ENCODE measurements around the gene ZNF268. TPM values are rescaled to one million over a fixed set of nuclear protein-coding genes. Genes with fewer than 3 reads are reported as not detected.
A peak's percentile ranks its signal among the peaks of the same experiment; 100 is the strongest.

The ZNF268 gene
- total and polyA plus RNA-seq, 2 of the 13 experiments (the other 11 are each of a cell fraction or from before 2014, with no cell fraction given) = 7.6 to 31.3 TPM

GRCh38 chr12:133174901-133175300, 6.4 kb upstream of the ZNF268 start (continued):
- TF ChIP-seq SNAPC4 (CRISPR knock-in tag; IDR thresholded peaks at IDR 0.05) = no peak
- TF ChIP-seq ELF1 (CRISPR knock-in tag; IDR thresholded peaks at IDR 0.05) = no peak
- TF ChIP-seq DBP (CRISPR knock-in tag; IDR thresholded peaks at IDR 0.05; ENCODE audit: not compliant biosample characterization) = no peak

- Histone ChIP-seq H3K4me3 (replicated peaks in 1 of 3; ENCODE audit: insufficient read depth in 1 of 3, low read depth in 2 of 3, low read length in 3 of 3) (peak overlapping the region in 2 of 3 experiments; percentile 89 to 96; a peak in 1 of 6 replicates), H3K36me3 (replicated peaks in 1 of 2; ENCODE audit: control insufficient read depth in 1 of 2, insufficient read depth in 2 of 2, low read length in 2 of 2) (peaks cover 7 to 21% of the 10 kb centered on the region in 2 experiments; a peak in 4 of 5 replicates), H3K4me1 (ENCODE audit: insufficient read depth, low read length) (peaks cover 9% of the 10 kb centered on the region; the same call in 1 of the 2 replicates), H3K9ac (ENCODE audit: insufficient read depth, low read depth, low read length) (0 out of 2 replicates have a peak overlapping the region, but pooled peaks have one; percentile 27), H3K79me2 (ENCODE audit: insufficient read depth, low read length) (peaks cover 3% of the 10 kb centered on the region), H2AFZ (ENCODE audit: low read length) (peak overlapping the region; percentile 87), H3K4me2 (ENCODE audit: low read depth, low read length) (peak overlapping the region; percentile 70; the same call in 1 of the 2 replicates), H3K27me3 (ENCODE audit: control insufficient read depth in 1 of 2, insufficient read depth in 2 of 2, low read length in 2 of 2) (no peaks in the 10 kb centered on the region; a peak in 1 of 5 replicates), H4K20me1 (ENCODE audit: insufficient read depth, low read length) (no peaks in the 10 kb centered on the region), H3K27ac (ENCODE audit: extremely low read length, insufficient read depth, low read length) (no peak overlapping the region), H3K9me3 (ENCODE audit: low read length) (peaks cover 80% of the 10 kb centered on the region)
- ChIA-PET CTCF (ENCODE audit: low intra/inter-chr PET ratio, low total read pairs) (interaction anchor here (1.3 to 2.2 kb wide), 3 partner anchors 100 to 204 kb away, joined by 3 to 10 read pairs (median 9); partner anchors contain the start of gene ZNF140), POLR2A (interaction anchor here (1.4 to 1.8 kb wide), 3 partner anchors 50 to 195 kb away, joined by 13 to 18 read pairs (median 14); partner anchors contain the start of genes ZNF10, ZNF26 and ZNF891)
- TF ChIP-seq HBP1 (CRISPR knock-in tag; IDR thresholded peaks at IDR 0.05; ENCODE audit: low read depth) (no peak), CEBPB (IDR thresholded peaks at IDR 0.05; ENCODE audit: borderline replicate concordance, low read depth, low read length) (peak; percentile 45; the same call in 1 of the 2 replicates)
- intact Hi-C loops (cut with micrococcal nuclease; ENCODE audit: unreplicated experiment) (loop anchor here (1.0 kb wide), 1 partner anchor 100 kb away; the partner anchor contains the start of gene ZNF140), in situ Hi-C loops (cut with HindIII; ENCODE audit: extremely low pct_ligation_motif_present, low pct_unique_long_range_greater_than_20kb) (no loop called here)
- FAIRE-seq = no peak
- ATAC-seq = no peak
- 82% methylated on average over 8 of the region's 8 CpGs for WGBS (ENCODE audit: low lambda C conversion rate)
- no TSS peak for BruUV-seq (replicated peaks)
- no peak for DNase-seq (ENCODE audit: low spot score)
Observed at GRCh38 chr12:133180669-133181068, 626 bp upstream of the ZNF268 start.

Data from HepG2 (cell line).